Measurements from ENCODE around the gene USP15. TPM values are rescaled to one million over a fixed set of nuclear protein-coding genes. Genes with fewer than 3 reads are reported as not detected.

The USP15 gene
- total RNA-seq, 1 donor from 2014 or later: 150 TPM

- H3K27ac Mint-ChIP-seq: no peak overlapping the region
- H3K4me1 Mint-ChIP-seq: peaks cover 53% of the 10 kb centered on the region
- ChIA-PET POLR2A (no interaction called here), CTCF (no interaction called here)
- TF ChIP-seq CTCF (IDR thresholded peaks at IDR 0.05): no peak
- H3K4me3 Mint-ChIP-seq: no peak overlapping the region
- H3K36me3 Mint-ChIP-seq (ENCODE audit: low read depth): peaks cover 74% of the 10 kb centered on the region
- ATAC-seq (ENCODE audit: low read depth) (no peak), DNase-seq (no peak)
- no peaks in the 10 kb centered on the region for H3K27me3 Mint-ChIP-seq
- intact Hi-C loops (cut with micrococcal nuclease): loop anchor here (2.0 kb wide), 1 partner anchor 16 kb away; no protein-coding TSS in a partner anchor
- peaks cover 11% of the 10 kb centered on the region for H3K9me3 Mint-ChIP-seq
Measured at GRCh38 chr12:62294378-62294777, 34.2 kb downstream of the USP15 start.

DNA sequence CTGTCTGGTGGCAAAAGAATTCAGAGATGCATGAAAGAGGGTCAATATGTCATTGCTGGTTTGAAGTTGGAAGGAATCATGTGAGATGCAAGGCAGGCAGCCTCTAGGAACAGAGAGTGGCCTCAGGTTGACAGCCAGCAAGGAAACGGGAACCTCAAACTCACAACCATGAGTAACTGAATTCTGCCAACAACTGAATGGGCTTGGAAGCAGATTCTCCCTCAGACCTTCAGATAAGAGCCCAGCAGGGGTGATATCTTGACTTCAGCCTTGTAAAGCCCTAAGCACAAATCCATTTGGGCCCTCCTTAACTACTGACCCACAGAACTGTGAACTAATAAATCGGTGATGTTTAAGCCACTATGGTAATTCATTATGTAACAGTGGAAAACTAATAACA lies 35.8 kb downstream of the USP15 start:
- ATAC-seq (ENCODE audit: low read depth): no peak
- no peak overlapping the region for H3K27ac Mint-ChIP-seq
- no peak for DNase-seq
- ChIA-PET CTCF (no interaction called here), POLR2A (no interaction called here)
- intact Hi-C loops (cut with micrococcal nuclease): loop anchor here (5.0 kb wide), 1 partner anchor 34 kb away; the partner anchor contains the start of gene USP15
- peaks cover 67% of the 10 kb centered on the region for H3K36me3 Mint-ChIP-seq (ENCODE audit: low read depth)
- TF ChIP-seq CTCF (IDR thresholded peaks at IDR 0.05): no peak
- H3K4me3 Mint-ChIP-seq: no peak overlapping the region
- peaks cover 58% of the 10 kb centered on the region for H3K4me1 Mint-ChIP-seq
- no peaks in the 10 kb centered on the region for H3K27me3 Mint-ChIP-seq
- no peaks in the 10 kb centered on the region for H3K9me3 Mint-ChIP-seq

- Mint-ChIP-seq H3K4me3 (no peak overlapping the region), H3K36me3 (ENCODE audit: low read depth) (peaks cover 68% of the 10 kb centered on the region), H3K4me1 (peaks cover 58% of the 10 kb centered on the region), H3K27me3 (no peaks in the 10 kb centered on the region), H3K27ac (no peak overlapping the region), H3K9me3 (no peaks in the 10 kb centered on the region)
- ChIA-PET POLR2A (no interaction called here), CTCF (no interaction called here)
- TF ChIP-seq CTCF (IDR thresholded peaks at IDR 0.05): no peak
- DNase-seq: no peak
- intact Hi-C loops (cut with micrococcal nuclease): loop anchor here (5.0 kb wide), 1 partner anchor 35 kb away; the partner anchor contains the start of gene USP15
- no peak for ATAC-seq (ENCODE audit: low read depth)
Measured at GRCh38 chr12:62297321-62297720, 37.1 kb downstream of the USP15 start.

- Mint-ChIP-seq H3K9me3 (peaks cover 3% of the 10 kb centered on the region), H3K27me3 (no peaks in the 10 kb centered on the region), H3K27ac (no peak overlapping the region), H3K4me1 (peaks cover 49% of the 10 kb centered on the region), H3K36me3 (ENCODE audit: low read depth) (peaks cover 83% of the 10 kb centered on the region), H3K4me3 (no peak overlapping the region)
- ChIA-PET CTCF (no interaction called here), POLR2A (no interaction called here)
- intact Hi-C loops (cut with micrococcal nuclease): loop anchor here (5.0 kb wide), 1 partner anchor 37 kb away; the partner anchor contains the start of gene USP15
- DNase-seq (no peak), ATAC-seq (ENCODE audit: low read depth) (no peak)
- no peak for TF ChIP-seq CTCF (IDR thresholded peaks at IDR 0.05)
Measured at GRCh38 chr12:62299617-62300016, 39.4 kb downstream of the USP15 start.

GRCh38 chr12:62301080-62301798 lies 41.0 kb downstream of the USP15 start:
- Mint-ChIP-seq H3K27me3 (no peaks in the 10 kb centered on the region), H3K4me3 (no peak overlapping the region), H3K36me3 (ENCODE audit: low read depth) (peaks cover 83% of the 10 kb centered on the region), H3K9me3 (peaks cover 5% of the 10 kb centered on the region), H3K27ac (no peak overlapping the region), H3K4me1 (peaks cover 38% of the 10 kb centered on the region)
- POLR2A ChIA-PET: no interaction called here
- DNase-seq (no peak), ATAC-seq (ENCODE audit: low read depth) (no peak)
- intact Hi-C loops (cut with micrococcal nuclease): no loop called here
- no peak for TF ChIP-seq CTCF (IDR thresholded peaks at IDR 0.05)
- CTCF ChIA-PET: no interaction called here

All from activated B cell treated with CpG ODN at 0.5 μM for 24 hours (primary cell).